HG03097 (cell line): ENCODE measurements around the gene CELF2.

Experiments
- ATAC-seq: cut with Tn5 transposase; IDR thresholded peaks from one replicate; pipeline ENCODE4 v1.9.1; 2021; ENCODE audit not compliant: unreplicated experiment, low FRiP score

The CELF2 gene

DNA sequence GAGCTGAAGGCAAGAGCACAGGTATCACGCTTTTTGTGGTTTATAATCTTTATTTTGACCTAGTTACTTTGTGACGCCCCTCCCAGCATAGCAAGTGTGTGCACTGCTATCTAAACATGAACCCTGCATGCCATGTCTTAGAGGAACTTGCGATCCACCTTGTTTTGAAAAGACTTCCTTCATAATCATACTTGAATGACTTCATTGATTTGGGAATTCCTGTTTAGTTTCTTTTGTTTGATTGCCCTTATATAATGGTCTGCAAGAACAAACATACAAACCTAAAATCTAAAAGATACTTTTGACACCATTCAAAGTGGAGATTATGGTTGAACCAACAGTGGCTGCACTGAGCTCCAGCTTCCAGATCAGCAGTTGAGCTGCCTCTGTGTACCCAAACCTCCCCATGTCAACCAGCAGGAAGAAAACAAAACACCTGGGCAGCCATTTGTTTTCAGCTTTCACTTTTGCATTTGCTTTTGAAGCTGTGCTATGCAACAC lies 132.6 kb downstream of the CELF2 start:
- ATAC-seq = no peak

DNA sequence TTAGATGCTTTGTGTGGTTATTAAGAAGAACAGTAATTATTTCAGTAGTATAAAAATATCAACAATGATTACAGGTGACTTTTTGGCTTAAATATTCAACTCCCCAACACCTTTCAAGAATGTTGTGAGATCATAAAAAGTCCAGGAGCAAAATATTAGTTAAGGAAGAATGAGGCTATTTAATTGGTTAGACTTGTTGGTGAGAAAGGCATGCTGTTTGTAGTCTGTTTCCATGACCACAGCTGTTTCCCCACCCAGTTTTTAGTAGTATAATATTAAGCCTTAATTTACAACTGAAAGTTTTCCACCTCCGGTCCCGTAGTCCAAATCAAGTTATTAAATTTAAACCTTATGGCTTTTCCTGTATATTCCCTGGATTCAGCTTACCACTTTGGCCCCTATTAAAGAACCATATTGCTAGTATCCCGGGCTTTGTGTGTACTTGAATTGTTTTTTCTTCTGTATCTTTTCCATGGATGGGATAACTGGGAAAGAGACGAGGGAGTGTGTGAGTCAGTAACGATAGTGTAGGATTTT lies 133.3 kb downstream of the CELF2 start:
- ATAC-seq = no peak

DNA sequence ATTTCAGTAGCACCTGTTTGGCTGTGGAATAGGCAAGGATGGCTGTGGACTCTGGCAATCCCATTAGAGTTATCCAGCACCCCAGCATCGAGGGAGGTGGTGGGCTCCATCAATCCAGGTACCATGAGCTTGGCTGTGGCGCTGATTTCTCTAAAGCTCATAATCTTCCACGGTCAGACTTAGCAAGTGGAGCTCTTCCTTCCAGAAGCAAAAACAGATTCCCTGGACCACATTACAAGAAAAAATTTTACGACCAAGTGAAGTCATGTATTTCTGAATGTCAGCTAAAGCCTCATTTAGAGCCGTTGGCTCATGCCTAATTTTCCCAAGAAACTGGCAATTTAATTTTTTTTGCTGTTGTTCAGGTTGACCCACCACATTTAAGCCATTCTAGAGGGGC lies 135.1 kb downstream of the CELF2 start:
- ATAC-seq = no peak

DNA sequence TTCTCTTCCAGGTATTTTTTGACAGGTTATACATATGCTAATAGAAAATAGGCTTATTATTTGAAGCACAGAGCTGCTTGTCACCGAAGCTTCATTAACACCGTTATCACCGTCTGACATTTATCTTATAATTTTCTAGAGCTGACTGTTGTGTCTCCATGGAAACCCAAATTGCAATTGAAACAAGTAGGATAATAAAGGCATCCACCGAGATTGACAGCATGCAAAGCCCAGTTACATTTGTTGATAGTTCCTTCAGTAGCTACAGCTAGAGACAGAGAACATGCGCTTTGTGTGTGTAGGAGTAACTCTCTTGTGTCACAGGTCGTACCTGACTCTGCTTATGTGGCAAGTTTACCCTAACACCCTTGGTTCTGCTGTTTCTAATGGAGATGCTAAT lies 135.6 kb downstream of the CELF2 start:
- no peak for ATAC-seq

DNA sequence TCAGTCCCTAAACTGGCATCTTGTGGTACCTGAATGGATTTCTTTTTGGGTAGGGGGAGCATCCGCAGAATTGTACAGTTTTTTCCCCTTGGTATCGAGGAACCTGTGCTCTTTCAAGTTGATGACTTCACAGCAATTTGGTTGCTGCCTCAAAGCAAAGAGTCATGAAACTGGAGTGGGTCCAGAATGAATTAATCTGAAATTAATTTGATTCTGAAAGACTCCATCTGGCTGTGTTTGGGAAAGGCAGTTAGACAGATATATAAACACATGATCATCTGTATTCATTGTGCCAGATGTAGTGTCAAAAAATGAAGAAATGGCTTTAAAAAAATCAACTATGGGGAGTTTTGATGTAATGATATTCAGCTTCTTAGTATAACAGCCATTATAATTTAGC lies 136.1 kb downstream of the CELF2 start:
- no peak for ATAC-seq

- ATAC-seq = no peak
These were observed 136.7 kb downstream of the CELF2 start for GRCh38 chr10:11154333-11154732.

- no peak for ATAC-seq
These were observed 137.3 kb downstream of the CELF2 start for GRCh38 chr10:11154849-11155498.

DNA sequence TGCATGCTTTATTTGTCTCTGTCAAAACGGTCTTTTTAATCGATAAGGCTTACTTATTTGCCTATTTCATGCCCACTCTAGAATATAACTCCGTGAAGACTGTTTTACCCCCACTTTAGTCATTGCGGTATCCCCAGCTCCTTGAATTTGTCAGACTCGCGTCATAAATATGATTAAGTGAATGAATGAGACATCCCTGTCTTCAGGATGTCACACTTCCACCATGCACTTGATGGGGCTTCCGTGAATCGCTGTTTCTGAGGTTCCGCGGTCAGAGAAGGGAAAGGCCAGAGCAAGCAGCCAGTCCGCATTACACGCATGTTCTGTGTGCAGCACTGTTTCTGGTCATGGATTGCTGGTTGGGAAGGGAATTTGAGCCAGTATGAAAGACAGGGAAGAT lies 138.8 kb downstream of the CELF2 start:
- no peak for ATAC-seq

DNA sequence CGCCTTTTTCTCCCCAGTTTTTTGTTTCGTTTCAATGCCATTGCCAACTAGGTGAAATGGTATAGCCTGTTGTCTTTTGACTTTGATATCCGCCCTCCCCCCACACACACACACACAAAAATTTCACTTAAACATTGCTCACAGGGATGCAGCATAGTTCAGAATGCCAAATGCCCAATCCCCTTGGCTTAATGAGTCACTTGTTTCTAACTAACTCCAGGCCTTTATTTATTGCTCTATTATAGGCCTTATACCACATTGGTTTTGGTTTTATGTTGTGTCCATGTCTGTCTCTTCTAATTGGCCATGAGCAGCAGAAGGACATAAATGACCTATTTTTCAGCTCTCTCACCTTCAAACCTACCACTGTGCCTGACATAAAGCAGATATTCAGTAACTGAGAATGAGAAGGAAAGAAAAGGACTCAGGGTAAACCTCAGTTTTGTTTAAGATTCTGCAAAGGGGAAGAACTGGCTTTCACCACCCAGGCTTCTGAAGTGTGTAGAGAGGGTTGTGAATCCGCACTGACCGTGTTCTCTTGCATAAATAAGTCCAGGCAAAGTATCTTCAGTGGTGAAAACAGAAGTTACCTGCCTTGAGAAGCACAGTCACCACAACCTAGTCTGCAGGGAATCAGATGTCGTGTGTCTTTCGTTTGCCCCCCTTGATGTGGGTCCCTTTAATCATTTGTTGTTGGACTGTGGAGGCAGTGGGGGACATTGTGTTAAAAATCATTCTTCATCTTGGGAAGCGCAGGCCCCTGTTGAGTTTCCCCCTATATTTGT lies 139.8 kb downstream of the CELF2 start:
- ATAC-seq = no peak

DNA sequence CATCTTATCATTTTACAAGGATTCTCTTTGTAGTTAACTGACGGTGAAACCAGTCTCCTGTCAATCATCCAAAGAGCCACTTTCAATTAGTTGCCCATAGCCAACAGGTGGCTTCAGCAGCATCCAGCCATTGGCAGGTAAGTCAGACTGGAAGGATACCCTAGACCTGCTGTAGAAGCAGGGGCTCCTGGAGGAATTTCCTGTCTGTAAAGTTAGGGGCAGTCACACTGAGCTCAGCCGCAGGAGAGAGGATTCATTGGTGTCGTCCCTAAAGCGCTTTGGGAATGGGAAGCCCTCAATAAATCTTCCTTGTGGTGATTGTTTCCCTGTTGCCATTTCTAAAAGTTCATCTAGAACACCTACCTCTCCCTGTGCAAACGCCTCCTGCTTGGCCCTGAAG lies 140.4 kb downstream of the CELF2 start:
- ATAC-seq = no peak

GRCh38 chr10:11159543-11160215 lies 142.0 kb downstream of the CELF2 start:
- ATAC-seq = no peak

DNA sequence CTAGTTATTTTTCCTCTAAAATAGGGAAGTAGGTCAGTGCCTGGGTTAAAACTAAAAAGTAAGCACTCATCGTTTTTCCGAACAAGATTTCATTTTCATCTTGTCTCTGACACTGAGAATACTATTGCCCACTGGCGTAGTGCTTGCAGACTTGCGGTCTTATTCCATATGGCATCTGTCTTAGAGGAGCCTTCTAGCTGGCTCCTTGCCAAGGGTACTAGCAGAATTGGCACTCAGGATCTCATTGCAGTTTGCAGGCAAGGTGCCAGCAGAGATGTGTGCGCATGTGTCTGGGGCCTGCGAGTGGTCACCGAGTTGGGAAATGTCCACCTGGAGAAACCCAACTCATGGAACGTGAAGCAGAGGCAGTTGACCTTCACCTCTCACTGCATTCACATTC lies 143.4 kb downstream of the CELF2 start:
- no peak for ATAC-seq

GRCh38 chr10:11161910-11162309 lies 144.2 kb downstream of the CELF2 start:
- no peak for ATAC-seq

DNA sequence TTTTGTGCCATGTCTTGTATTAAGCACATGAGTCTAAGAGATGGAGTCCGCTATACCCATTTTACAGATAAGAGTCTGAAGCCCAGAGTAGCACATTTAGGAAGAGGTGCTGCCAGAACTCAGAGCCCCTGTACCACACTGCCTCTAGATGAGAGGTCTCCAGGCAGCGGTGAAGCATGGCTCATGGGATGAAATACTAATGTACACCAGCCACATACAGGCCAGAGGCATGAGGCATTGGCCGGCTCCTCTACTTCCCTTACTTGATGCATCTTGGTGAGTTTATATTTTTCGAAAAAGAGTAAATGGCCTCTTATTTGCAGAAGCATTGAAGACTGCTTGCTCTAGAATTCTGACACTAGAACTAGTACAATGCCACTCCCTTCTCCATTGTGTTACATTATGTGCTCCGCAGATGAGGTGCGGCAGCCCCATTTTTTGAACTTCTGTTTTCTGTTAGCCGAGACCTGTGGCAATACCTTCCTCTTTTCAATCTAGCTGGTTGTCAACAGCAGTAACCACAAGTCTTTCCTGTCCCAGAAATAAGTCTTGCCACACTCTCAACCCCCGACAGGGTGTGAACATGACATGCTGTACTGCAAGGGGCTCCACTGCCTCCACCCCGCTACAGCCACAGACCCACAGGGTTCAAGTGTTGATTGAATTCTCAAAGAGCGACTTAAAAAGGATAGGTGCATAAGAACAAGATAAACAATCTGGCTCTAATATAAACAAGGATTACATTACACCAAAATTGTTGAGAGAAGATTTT lies 145.3 kb downstream of the CELF2 start:
- ATAC-seq = peak; percentile 70

GRCh38 chr10:11163780-11164550 lies 146.3 kb downstream of the CELF2 start:
- ATAC-seq = no peak

DNA sequence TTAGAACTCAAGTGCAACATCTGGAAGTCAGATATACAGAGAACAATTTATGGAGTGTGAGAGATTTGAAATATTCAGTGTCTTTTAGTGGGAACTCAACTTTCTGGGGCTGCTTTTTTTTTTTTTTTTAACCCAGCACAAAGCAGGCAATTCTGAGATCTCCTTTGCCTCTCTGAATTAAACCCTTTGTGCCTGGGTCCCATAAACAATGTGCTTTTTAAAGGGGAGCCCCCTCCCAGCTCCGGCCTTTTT lies 146.8 kb downstream of the CELF2 start:
- no peak for ATAC-seq

- ATAC-seq = no peak
These were observed 147.3 kb downstream of the CELF2 start for GRCh38 chr10:11164803-11165590.

- peak; percentile 45 for ATAC-seq
These were observed 148.2 kb downstream of the CELF2 start for GRCh38 chr10:11165591-11166543.
